ENCODE measurements around the gene USP48.

Gene USP48

DNA sequence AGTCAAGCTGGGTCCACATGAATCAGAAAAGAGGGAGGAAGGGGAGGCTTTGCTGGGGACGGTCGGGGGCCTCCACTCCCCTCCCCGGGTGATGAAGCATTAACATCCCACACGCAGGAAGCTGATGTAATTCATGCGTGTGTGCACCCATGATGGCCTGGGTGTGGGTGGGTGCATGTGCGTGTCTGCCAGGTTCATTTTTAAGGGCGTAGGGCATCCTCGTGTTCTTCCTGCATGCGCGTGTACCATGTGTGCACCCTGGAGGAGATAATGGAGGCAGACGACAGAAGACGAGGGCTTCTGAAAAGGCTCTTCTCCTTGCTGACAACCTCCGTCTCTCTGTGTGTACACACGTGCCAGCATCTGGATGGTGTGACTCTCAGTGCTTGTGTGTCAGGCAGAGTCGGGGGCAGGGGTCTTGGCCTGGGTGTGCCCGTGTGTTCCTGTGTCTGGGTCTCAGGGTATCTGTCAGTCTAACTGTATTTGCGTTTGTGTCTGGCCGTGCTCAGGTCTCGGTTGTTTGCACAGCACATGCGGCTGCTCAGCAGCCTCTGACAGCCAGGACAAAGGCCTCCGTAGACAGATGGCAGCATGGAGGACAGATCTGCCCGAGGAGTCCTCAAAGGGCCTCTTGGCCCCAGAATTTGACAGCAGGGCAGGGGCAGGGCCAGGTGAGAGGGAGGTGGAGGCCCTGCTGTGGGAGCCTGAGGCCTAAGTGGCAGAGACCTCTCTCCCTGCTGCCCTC lies 116.2 kb downstream of the USP48 start:
- no peak for DNase-seq (ENCODE audit: low read depth)

DNA sequence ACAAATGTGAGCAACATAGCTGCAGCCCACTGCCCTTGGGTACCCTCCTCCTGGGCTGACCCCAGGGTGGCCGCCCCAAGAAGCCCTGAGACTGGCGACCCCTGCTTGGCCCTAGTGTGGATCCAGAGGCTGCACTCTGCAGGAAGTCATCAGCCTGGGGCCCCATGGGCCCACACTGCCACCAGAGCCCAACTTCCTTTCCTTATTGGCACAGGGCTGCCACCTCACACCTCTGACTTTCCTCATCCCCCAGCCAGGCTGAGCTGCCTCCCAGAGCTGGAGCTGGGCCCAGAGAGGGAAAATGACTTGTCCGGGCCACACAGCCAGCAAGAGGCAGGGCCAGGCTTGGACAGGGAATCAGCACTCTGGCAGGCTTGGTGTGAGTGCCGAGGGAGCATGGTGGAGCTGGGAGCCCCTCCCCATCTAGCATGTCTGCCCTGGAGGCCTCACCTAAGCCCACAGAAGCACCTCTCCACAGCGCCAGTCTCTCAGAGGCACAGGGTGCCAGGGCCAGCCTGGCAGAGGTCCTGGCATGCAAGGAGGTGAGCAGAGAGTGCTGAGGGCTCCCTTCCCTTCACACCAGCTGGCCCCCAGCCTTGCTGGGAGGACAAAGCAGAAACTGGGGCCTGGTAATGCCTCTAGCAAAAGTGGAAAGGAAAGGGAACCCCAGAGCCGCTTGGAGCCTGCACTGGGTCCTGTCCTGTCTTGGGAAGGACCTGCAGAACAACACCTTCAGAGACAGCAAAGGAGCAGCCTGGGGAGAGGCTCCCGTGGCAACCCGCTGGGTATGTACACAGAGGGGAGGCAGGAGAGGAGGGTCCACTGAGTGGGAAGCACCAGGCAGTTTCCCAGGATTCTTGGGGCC lies 117.0 kb downstream of the USP48 start:
- no peak for DNase-seq (ENCODE audit: low read depth)

DNA sequence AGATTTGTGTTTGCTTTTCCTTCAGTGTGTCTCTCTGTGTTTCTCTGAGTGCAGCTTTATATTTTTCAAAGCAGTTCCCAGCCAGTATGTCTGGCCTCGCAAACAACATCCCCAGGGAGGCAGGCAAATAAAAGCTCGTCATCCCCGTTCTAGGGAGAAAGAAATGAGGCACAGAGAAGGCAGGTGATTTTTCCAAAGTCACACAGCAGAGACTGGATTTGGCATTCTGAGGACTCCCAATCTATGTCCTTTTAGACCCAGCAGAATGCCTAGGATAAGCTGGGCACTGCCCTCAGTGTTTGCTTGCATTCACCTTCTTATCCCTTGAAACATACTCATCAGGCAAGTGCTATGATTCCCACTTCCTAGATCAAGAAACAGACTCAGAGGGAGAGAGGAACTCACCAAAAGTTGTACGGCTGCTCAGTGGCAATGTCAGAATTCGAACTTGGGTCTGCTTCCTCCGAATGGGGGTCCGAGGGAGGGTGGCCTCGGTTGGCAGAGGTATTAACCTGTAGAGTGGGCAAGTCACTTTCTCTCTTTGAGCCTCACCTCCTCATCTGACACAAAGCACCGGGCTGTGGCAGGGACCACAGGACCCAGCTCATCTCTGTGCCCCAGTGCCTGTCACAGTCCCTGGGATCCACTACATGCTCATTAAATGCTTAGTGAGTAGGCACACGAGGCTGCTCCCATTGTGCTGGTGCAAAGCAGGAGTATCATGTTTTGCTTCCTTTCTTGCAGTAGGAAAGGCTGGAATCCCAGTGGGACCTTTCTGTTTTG lies 118.0 kb downstream of the USP48 start:
- no peak for DNase-seq (ENCODE audit: low read depth)

DNA sequence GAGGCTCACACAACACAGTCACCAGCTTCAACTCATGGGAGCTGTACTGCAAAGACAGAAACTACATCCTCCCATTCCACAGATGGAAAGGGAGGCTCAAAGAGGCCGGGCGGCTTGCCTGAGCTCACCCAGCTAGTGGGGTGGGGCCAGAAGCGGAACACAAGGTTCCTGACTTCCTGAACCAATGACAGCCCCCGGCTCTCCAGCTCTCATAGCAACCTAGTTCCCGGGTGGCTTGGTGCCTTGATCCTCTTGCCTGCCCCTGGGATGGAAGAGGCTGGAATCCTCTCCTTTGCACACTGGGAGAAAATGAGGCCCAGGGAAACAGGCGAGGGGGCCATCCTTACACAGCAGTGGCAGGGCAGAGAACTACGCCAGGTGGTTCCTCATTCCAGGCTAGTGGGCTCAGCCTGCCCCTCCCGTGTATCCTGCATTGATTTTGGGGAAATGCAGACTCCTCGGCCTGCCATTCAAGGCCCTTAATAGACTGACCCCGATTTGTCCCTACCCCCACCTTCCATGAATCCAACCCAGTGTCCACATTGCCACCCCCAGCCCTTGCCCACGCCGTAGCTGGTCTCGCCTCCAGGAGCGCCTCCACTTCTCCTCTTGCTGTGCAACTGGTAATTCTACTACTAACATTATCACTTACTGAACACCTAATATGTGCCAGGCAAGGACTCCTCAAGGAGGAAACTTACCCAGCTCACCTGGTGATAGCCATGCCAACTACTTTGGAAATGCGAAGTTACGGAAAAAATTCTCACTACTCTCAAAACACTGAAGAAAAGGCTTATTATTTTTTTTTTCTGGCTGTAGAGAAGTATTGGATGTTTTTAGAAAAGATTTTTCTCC lies 118.8 kb downstream of the USP48 start:
- no peak for DNase-seq (ENCODE audit: low read depth)

DNA sequence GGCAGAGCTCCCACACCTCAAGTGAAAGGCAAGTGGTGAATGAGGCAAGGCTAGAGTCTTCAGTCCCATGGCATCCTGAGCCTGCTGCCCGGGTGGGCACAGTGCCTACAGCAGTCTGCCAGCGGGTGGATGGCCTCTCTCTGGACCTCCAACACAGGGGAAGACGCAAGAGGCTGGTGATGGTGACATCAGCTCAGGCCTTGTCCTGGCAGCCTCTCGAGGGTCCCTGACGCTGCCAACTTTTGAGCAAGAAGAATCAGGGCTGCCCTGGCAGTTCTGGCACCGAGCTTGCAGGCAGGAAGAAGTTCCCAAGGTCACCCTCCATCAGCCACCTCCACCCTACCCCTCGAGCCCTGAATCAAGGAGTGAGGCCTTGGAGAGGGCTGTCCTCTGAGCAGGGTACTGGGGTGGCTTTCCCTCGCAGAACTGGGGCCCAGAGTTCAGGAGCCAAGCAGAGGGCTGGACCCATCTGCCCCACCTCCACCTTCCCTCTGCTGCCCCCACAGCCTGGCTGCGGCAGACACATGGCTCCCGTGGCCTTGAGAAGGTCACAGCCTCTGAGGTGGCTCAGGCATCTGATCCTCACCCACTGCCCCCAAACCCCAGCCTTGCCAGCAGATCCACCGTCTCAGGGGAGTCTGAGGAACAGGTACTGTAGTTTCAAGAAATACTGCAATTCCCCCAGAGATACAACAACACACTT lies 119.5 kb downstream of the USP48 start:
- no peak for DNase-seq (ENCODE audit: low read depth)

DNA sequence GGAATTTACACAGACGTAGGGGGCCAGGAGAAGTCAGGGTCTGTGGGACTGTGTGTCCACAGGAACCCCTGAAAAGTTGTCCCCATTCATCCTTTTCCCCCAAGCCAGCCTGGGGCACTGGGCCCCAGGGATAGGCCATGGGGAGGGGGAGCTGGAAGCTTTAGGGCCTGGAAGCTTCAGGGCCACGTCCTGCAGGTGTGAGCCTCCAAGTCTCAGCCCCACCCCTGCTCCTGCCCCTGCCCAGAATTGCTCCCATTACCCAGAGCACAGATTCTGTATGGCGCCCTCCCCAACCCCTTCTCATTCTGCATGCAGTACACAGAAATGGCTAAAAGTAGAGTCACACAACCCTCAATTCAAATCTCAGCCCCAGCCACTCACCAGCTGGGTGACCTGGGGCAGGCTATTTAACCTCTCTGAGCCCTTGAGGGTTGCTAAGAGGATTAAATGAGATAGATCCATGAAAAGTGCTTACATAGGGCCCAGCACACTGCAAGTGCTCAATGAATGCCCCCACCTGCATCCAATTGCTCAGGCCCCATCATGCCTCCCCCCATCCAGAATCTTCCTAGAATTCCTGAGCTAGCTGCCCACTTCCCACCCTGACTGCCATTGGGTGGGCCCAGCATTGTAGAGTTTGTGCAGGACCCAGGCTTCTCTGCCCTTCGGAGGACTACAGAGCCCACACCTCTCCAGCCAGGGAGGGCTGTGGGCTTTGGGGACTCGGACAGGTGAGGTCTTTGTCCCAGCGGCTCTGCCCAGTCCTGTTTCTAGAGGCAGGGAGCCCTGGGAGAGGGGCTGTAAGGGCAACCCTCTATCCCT lies 120.3 kb downstream of the USP48 start:
- DNase-seq (ENCODE audit: low read depth) = no peak

DNA sequence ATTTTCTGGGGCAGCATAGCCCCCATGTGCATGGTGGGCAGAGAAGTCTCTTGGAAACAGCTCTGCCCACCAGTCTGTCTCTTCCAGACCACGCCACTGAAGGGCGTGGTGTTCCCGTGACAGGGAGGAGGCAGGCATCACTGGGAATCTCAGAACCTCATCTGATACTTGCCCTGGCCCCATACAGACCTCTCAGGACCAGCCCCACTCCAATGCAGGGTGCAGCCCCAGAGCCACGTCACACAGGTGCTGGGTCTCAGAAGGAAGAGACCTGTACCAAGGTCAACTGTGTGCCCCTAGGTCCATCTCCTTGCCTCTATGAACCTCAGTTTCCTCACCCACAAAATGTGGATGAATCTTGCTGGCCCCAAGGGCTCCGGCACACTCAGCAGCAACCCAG lies 121.1 kb downstream of the USP48 start:
- DNase-seq (ENCODE audit: low read depth) = no peak

DNA sequence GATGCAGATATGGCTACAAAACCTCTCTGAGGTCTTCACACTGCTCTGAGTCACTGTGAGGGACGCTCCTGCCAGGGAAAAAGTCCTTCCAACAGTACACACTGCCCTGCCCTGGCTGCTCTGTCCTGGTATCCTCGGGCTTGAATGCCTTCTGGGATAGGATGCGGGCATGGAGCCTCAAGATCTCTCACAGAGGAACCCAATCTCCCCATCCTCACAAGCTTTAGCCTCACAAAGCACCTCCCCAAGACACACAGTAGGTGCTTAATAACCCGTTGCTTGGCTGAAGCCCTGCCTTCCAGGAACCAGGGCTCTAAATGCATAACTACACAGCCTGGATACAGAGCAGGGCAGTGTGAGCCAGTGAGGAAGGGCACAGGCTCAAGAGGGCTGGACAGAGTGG lies 123.0 kb downstream of the USP48 start:
- DNase-seq (ENCODE audit: low read depth) = no peak

DNA sequence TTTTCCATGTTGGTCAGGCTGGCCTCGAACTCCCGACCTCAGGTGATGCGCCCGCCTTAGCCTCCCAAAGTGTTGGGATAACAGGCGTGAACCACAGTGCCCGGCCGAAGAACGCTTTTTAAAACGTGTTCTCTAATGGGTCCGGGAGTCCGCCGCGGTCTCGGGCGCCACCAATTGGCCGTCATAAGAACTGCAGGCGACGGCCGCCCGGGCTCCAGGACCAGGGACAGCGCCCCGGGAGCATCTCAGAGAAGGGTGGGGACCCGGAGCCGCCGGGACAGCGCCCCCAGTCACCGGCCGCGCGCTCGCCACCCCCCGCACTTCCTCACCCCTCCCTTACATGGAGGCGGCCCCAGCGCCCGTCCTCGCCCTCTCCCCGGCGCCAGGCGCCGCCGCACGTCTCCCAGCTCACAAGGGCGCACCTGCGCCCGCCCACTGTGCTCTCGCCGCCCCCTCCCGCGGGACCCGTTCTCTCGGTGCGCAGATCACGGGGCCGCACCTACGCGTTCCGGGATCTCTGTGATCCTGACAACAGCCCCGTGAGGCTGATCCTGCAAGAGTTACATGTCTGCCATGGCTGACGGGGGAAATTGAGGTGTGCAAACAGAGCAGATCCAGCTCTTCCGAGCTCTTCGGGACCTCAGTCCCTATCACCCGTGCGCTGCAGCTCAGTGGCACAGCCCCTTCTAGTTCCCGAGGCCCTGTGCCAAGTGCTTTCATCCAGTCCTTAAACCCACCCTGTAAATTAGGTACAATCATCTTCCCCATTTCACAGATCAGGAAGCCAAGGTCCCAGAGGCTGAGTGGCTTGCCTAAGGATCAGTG lies 123.6 kb downstream of the USP48 start:
- DNase-seq (ENCODE audit: low read depth) = peak; percentile 66

DNA sequence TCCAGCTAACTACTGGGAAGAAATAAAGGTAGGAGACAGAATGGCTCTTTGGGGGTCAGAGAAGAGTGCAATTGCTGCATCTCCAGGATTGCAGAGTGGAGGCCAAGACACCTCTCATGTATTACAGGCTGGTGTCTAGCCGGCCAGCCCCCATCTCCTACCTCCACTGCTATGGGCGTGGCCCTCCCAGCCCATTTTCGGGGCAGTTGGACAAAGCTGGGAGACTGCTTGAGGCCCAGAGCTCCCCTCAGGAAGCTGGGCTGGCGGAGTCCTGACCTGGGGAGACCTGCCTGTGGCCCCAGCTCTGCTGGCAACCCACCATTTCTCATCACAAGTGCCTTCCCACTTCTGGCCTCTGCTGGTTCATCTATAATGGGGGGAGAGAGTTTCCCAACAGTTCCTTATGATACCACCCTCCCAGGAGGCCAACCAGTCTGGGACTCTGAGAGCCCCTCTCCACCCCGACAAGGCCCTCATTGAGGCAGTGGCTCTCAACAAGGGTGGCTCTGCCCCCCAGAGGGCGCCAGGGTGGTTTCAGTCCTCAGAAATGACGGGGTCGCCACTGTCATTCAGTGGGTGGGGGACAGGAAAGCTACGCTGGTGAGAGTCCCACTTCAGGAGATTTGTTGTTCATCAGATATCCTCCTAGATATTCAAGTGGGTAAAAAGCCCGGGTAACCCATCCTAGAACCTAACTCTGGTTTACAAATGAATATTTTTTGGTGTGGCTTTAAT lies 125.3 kb downstream of the USP48 start:
- DNase-seq (ENCODE audit: low read depth) = no peak

DNA sequence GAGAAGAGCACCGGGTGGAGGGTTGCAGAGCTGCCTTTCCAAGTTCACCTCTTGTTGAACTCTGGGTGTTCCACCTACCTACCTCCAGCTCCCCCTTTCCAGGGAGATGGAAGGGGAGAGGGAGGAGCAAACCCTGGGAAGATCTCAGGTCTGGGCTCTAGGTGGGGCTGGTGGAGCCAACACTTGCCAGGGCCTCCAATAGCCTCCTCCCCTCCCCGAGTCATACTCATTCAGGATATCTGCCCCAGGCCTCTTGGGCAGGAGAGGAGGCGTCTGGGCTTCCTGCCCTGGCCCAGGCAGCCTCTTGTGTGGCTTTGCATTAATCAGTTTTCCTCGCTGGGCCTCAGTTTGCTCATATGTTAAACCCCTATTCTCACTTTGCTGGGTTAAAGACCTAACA lies 127.2 kb downstream of the USP48 start:
- DNase-seq (ENCODE audit: low read depth) = no peak

DNA sequence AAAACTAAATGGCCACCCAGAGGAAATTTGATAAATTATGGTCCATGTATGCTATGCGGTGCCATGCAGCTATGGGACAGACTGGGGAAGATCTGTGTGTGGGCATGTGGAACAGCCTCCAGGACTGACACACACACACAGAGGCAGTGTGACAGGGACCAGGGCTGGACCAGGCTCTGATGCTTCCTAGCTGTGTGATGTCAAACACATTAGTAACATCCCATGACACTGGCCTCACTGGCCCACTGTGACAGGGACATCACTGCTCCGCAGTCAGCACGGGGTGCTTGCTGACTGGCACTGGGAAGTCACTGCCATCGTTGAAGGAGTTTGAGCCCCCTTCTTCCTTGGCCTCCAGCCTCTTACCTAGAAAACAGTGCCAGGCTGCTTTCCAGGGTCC lies 127.7 kb downstream of the USP48 start:
- no peak for DNase-seq (ENCODE audit: low read depth)

DNA sequence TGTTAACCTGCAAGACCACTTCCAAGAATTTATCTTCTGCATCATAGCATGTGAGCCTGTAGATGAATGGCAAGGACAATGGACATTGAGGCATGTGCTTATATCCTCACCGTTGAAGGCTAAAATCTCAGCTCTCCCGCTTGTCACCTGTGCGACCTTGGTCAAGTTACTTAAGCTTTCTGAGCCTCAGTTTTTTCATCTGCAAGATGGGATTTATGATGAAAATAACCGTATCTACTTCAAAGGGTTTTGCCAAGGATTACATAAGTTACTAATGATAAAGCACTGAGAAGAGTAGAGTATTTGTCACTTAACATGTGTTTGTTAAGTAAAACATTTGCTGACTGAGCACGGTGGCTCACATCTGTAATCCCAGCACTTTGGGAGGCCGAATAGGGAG lies 128.7 kb downstream of the USP48 start:
- no peak for DNase-seq (ENCODE audit: low read depth)

DNA sequence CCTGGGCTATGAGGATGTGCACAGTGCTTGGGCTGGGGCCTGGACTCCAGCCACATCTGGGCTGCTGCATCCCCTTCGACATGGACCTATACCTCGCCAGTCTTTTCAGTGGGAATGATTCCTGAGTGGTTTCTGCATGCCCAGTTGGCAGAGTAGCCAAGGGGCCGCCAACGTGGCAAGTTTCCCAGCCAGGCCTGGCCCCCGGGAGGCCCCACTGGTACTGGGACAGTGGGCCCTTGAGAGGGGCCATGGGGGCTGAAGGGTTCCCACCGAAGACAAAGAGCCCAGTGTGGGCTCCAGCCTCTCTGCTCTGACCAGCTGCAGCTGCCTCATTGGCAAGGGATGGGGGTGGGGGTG lies 129.2 kb downstream of the USP48 start:
- DNase-seq (ENCODE audit: low read depth) = no peak

DNA sequence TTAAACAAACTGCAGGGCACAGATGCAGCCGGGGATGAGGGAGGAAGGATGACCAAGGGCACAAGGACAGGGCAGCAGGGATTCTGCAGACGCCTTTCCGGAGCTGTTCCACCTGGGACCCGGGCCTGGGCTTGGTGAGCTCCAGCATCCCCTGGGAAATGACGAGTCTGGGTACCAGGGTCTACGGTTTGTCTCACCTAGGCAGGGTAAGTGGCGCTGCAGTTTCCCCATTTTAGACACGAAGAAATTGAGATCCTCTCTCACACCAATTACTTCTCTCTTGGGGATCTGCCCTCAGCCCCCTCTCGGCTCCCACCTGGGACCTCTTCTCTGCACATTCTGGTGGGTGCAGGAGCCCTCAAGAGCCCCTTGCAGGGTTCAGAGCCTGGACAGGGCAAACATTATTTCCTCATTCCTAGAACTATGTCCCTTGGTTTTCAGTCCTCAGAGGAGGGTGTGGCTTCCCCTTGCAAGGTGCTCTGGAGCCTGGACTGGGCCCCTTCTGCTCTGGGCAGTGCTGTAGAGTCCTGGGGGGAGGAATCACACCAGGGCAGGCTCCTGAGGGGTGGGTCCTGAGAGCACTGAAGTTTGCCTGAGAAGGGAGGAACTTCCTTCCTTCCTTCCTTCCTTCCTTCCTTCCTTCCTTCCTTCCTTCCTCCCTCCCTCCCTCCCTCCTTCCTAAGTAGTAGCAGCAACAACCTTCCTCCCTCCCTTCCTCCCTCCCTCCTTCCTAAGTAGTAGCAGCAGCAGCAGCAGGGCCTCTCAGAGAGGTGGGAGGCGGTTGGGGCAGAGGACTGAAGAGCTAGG lies 129.8 kb downstream of the USP48 start:
- no peak for DNase-seq (ENCODE audit: low read depth)

DNA sequence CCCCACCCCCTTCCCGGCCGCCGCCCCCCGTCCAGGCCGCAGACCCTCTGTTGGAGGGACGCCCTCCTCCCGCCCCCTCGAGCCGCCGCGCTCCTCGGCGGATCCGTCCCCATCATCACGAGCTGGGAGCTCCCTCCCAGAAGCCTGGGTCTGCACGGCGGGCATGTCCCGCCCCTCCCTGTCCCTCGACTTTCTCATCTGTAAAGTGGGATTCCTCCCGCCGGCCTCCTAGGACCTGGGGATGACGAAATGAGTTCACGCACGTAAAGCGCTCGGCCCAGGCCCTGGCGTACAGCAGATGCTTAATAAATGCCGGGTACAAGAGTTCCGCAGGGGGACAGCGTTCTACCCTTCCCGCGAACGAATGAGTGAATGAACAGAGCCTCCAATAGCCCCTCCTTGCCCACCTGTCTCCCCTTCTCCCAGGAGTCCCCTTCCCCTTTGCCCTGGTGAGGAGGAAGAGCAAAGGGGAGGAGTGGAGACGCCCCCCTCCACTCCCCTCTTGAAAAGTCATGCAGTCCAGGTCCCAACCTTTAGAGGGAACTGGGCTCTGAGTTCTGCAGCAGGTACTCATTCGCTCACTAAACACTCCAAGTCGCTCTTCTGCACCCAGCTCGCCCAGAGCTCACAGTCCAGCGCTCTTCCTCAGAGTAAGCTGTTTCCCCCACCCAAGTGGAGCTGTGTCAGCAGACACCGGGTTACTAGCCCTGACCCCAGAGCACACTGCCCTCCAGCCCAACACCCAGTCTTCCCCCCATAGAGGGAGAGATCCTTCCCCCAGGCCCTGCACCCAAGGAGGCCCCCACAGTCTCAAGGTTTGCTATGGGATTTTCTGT lies 130.6 kb downstream of the USP48 start:
- DNase-seq (ENCODE audit: low read depth) = no peak

Measured in T-helper 22 cell (primary cell).